GM12878 (cell line): Measurements from ENCODE around the gene CES3.

Experiments
- ATF2 ChIP-seq: IDR thresholded peaks from 2 replicates; pipeline ENCODE4 v1.6.1; 2012; ENCODE audit warnings: low read length, inconsistent platforms
- EZH2 ChIP-seq: IDR thresholded peaks from 2 replicates; pipeline ENCODE4 v1.6.1; 2012; ENCODE audit warnings: low read depth, mild to moderate bottlenecking, control low read depth, inconsistent platforms, low read length, borderline replicate concordance; ENCODE audit not compliant: control insufficient read depth
- PBX3 ChIP-seq: IDR thresholded peaks from 2 replicates; pipeline ENCODE4 v1.6.1; 2011; ENCODE audit warnings: mild to moderate bottlenecking, low read depth, low read length, moderate library complexity; ENCODE audit not compliant: insufficient replicate concordance
- POLR2A ChIP-seq: IDR thresholded peaks from 2 replicates; pipeline ENCODE4 v1.6.1; 2011; ENCODE audit warnings: low read depth, mild to moderate bottlenecking, low read length
- YBX1 ChIP-seq: fragments of 450-650 bp; IDR thresholded peaks from 2 replicates; pipeline ENCODE4 v1.6.1; 2016; ENCODE audit warnings: antibody characterized with exemption
- ZSCAN29 ChIP-seq: fragments of 450-650 bp; IDR thresholded peaks from 2 replicates; pipeline ENCODE4 v1.6.1; 2017; ENCODE audit warnings: mild to moderate bottlenecking, moderate library complexity
- TF ChIP-seq, protein P1 (sequence below): IDR thresholded peaks from 2 replicates; pipeline ENCODE4 v1.6.1; 2011; ENCODE audit warnings: low read depth, mild to moderate bottlenecking, low read length, moderate library complexity, borderline replicate concordance; ENCODE audit errors: extremely low read depth

GRCh38 chr16:67000384-67001351 is 39.6 kb downstream of the CES3 start:
- no peak for TF ChIP-seq YBX1
- no peak for TF ChIP-seq PBX3
- TF ChIP-seq POLR2A = no peak; the same call in 1 of the 2 replicates
- no peak for TF ChIP-seq ATF2
- TF ChIP-seq EZH2 = no peak
- TF ChIP-seq, protein P1, sequence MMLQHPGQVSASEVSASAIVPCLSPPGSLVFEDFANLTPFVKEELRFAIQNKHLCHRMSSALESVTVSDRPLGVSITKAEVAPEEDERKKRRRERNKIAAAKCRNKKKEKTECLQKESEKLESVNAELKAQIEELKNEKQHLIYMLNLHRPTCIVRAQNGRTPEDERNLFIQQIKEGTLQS = no peak
- no peak for TF ChIP-seq ZSCAN29
